KMS-11 (cell line): ENCODE data around the gene CGB3.
"Not testable (repeated sequence)": the region's sequence is repeated elsewhere in the genome, so short reads cannot be mapped to it uniquely, and the experiment has no call there.

ENCODE experiments used
- H2AFZ ChIP-seq: fragments of 200-600 bp; sonication (generic); 2 replicates; pipeline ENCODE4 v1.6.1; 2016; ENCODE audit warnings: antibody characterized with exemption, mixed run types, low read depth
- H3K27ac ChIP-seq: fragments of 200-600 bp; sonication (generic); 2 replicates; pipeline ENCODE4 v1.6.1; 2016; ENCODE audit warnings: mild to moderate bottlenecking, mixed run types
- H3K27me3 ChIP-seq: fragments of 200-600 bp; sonication (generic); 2 replicates; pipeline ENCODE4 v1.6.1; 2017; ENCODE audit warnings: mild to moderate bottlenecking, low read depth, mixed run types, moderate library complexity; ENCODE audit not compliant: insufficient read depth
- H3K36me3 ChIP-seq: fragments of 200-600 bp; sonication (generic); 2 replicates; pipeline ENCODE4 v1.6.1; 2017; ENCODE audit warnings: mild to moderate bottlenecking, mixed run types; ENCODE audit not compliant: insufficient read depth
- H3K4me1 ChIP-seq: fragments of 200-600 bp; sonication (generic); 2 replicates; pipeline ENCODE4 v1.6.1; 2016; ENCODE audit warnings: mild to moderate bottlenecking, low read depth, mixed run types; ENCODE audit not compliant: poor library complexity, severe bottlenecking
- H3K4me2 ChIP-seq: fragments of 200-600 bp; sonication (generic); 2 replicates; pipeline ENCODE4 v1.7.0; 2016; ENCODE audit warnings: mild to moderate bottlenecking, mixed run types
- H3K4me3 ChIP-seq: fragments of 200-600 bp; sonication (generic); IDR thresholded peaks from 2 replicates; pipeline ENCODE4 v1.6.1; 2017; ENCODE audit warnings: low read depth, low read length, mixed read lengths; ENCODE audit not compliant: insufficient read depth
- H3K79me2 ChIP-seq: fragments of 200-600 bp; sonication (generic); 2 replicates; pipeline ENCODE4 v1.6.1; 2016; ENCODE audit warnings: low read depth, mixed run types; ENCODE audit not compliant: insufficient read depth
- H3K9ac ChIP-seq: fragments of 200-600 bp; sonication (generic); 2 replicates; pipeline ENCODE4 v1.6.1; 2016; ENCODE audit warnings: mild to moderate bottlenecking, mixed run types
- H4K20me1 ChIP-seq: fragments of 200-600 bp; sonication (generic); 2 replicates; pipeline ENCODE4 v1.6.1; 2016; ENCODE audit warnings: mild to moderate bottlenecking, mixed run types; ENCODE audit not compliant: insufficient read depth
- TF ChIP-seq, protein P1 (sequence below): fragments of 200-600 bp; sonication (generic); conservative IDR thresholded peaks from 2 replicates; pipeline ENCODE4 v1.6.1; 2017; ENCODE audit warnings: low read depth, mild to moderate bottlenecking, antibody characterized with exemption, low read length, moderate library complexity, mixed read lengths

CGB3 gene

DNA sequence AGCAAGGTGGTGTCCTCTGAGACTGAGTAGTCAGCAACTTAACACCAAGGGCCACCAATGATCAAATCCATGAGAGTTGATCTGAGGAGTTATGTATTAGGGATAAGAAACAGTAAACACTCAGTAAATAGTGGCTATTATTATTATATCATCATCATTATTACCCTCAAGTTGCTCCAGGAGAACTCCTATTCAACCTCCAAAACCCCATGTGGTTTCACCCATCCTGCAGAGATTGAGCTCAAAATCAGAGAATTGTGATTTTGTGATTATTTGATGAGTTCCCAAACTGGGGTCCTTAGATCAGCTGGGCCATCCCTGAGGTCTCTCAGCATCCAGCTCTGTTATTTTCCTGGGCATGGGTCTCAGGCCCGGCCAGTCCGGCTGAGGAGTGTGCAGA is 36.9 kb upstream of the CGB3 start:
- no peak overlapping the region for H3K9ac ChIP-seq
- H3K27me3 ChIP-seq: peaks cover 93% of the 10 kb centered on the region
- peaks cover 8% of the 10 kb centered on the region for H3K4me1 ChIP-seq
- H3K4me2 ChIP-seq: no peak overlapping the region
- H3K4me3 ChIP-seq: no peak overlapping the region
- H3K27ac ChIP-seq: no peak overlapping the region
- TF ChIP-seq, protein P1, sequence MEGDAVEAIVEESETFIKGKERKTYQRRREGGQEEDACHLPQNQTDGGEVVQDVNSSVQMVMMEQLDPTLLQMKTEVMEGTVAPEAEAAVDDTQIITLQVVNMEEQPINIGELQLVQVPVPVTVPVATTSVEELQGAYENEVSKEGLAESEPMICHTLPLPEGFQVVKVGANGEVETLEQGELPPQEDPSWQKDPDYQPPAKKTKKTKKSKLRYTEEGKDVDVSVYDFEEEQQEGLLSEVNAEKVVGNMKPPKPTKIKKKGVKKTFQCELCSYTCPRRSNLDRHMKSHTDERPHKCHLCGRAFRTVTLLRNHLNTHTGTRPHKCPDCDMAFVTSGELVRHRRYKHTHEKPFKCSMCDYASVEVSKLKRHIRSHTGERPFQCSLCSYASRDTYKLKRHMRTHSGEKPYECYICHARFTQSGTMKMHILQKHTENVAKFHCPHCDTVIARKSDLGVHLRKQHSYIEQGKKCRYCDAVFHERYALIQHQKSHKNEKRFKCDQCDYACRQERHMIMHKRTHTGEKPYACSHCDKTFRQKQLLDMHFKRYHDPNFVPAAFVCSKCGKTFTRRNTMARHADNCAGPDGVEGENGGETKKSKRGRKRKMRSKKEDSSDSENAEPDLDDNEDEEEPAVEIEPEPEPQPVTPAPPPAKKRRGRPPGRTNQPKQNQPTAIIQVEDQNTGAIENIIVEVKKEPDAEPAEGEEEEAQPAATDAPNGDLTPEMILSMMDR: no peak
- H3K36me3 ChIP-seq: no peaks in the 10 kb centered on the region
- no peaks in the 10 kb centered on the region for H3K79me2 ChIP-seq
- H2AFZ ChIP-seq: no peak overlapping the region
- H4K20me1 ChIP-seq: no peaks in the 10 kb centered on the region

DNA sequence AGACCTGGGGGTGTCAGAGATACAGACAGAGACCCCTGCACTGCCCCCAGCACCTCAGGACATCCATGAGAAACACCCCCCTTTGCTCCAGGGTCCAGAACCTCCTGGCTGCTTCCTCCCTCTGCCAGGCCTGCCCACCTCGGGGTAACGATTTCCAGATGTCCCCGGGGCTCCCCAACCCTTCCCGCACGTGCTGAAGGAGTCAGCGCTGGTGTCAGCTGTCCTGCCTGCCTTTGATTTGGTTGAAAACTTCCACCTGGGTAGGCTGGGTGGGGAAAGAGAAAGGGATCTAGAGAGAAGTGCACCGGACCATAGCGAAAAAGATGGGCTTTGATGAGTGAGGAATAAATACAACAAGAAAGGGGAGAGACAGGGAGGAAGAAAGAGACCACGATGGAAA is 34.9 kb upstream of the CGB3 start:
- Histone ChIP-seq H3K27me3 (peaks cover 87% of the 10 kb centered on the region), H3K4me3 (no peak overlapping the region)
- TF ChIP-seq, protein P1: no peak

DNA sequence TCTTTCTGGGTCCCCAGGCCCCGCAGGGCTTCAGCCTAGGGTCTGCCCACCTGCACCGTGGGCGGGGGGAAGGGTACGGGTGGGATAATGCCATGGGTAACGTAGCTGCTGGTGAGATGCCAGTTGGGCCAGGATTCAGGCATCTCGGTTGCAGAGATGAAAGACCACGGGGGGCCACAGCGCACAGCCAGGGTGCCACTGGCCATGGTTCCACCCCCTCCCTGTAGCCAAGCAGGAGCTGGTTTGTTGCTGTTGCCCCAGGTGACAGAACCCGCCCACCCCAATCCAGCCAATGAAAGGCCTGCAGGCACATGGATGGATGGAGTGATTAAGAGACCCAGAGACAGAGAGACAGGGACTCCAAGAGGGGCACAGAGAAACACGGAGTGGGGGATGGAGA is 34.4 kb upstream of the CGB3 start:
- TF ChIP-seq, protein P1: no peak
- Histone ChIP-seq H3K9ac (no peak overlapping the region), H3K27me3 (peaks cover 87% of the 10 kb centered on the region), H2AFZ (no peak overlapping the region), H3K4me1 (peaks cover 8% of the 10 kb centered on the region), H3K79me2 (no peaks in the 10 kb centered on the region), H3K27ac (no peak overlapping the region), H3K4me2 (no peak overlapping the region), H3K36me3 (no peaks in the 10 kb centered on the region), H3K4me3 (no peak overlapping the region), H4K20me1 (no peaks in the 10 kb centered on the region)

More for the DNA sequence above, 34.9 kb upstream of the CGB3 start:
- Histone ChIP-seq H3K4me2 (no peak overlapping the region), H3K4me1 (peaks cover 8% of the 10 kb centered on the region), H3K36me3 (no peaks in the 10 kb centered on the region), H4K20me1 (no peaks in the 10 kb centered on the region), H2AFZ (no peak overlapping the region), H3K27ac (no peak overlapping the region), H3K79me2 (no peaks in the 10 kb centered on the region), H3K9ac (no peak overlapping the region)

DNA sequence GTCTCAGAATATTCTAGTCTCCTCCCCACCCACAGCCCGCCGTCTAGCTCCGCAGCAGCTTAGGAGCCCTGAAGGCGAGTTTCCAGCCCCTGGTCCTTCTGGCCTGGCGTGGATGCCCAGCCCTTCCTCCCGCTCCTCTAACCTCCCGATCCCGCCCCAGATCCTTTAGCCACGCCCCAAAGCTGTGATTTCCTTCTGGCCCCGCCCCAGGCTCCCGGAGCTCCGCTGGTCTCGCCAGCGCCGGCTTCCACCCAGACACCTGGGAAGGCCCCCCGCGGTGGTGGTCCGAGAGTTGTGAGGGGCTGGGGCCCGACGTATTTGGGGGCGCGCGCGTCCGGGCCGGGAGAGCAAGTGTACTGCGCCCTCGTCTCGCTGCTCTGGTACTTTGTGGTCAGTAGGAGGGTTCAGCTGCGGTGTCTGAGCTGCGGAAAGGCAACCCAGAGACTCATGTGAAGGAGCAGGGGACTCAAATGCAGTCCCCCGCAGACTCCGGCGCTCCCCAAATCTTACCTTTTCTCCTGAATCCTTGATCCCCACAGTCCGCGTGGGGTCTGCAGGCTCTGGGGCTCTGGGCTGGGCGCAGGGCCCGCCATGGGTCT is 33.6 kb upstream of the CGB3 start, which contains the start of gene CGB7:
TSS of gene CGB7 (minus strand) at position 114 of the 599 bp plus-strand sequence. CDS start 2,374 bp downstream, outside the sequence.
- no peak within 1 kb of the TSS for H3K27ac ChIP-seq
- TF ChIP-seq, protein P1: no peak
- peaks cover 8% of the 10 kb centered on the region for H3K4me1 ChIP-seq
- no peaks in the 10 kb centered on the region for H4K20me1 ChIP-seq
- H3K79me2 ChIP-seq: no peaks in the 10 kb centered on the region
- H3K4me2 ChIP-seq: peak within 1 kb of the TSS; percentile 98; the same call in 1 of the 2 replicates
- H3K36me3 ChIP-seq: no peaks in the 10 kb centered on the region
- H3K4me3 ChIP-seq: no peak within 1 kb of the TSS
- no peak within 1 kb of the TSS for H3K9ac ChIP-seq
- H2AFZ ChIP-seq: peak within 1 kb of the TSS; percentile 98; the same call in 1 of the 2 replicates
- H3K27me3 ChIP-seq: peaks cover 87% of the 10 kb centered on the region

DNA sequence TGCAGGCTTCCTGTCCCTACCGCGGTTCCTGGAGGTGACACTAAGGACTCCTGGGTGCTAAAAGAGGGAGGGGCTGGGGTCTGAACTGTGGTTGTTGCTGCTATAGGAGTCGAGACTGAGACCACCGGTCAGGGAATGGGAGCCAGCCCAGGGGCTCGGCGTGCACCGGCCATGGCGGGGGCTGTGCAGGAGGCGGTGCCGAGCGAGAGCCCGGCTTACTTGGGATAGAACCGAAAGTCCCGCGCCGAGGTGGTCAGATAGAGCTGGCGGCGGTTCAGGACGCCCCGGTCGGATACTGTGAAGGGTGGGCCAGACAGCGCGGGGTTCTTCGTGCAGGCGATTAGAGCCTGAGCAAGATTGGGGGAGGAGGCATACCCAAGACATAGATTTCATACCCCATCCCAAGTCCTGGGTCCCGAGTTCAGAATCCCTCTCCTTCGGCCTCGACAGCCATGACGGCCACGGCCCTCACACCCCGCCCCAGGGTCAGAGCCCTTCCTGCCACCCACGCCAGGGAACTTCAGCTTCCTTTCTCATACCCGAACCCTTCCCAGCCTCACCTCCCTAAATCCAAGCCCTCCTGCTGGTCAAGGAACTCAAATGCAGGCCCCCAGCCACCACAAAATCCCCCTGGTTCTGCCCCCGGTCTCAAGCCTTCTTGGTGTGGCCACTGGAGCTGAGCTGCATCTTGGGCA is 32.9 kb upstream of the CGB3 start:
- not testable (repeated sequence) for H3K36me3 ChIP-seq, H4K20me1 ChIP-seq, H2AFZ ChIP-seq, H3K27ac ChIP-seq, H3K79me2 ChIP-seq, H3K4me3 ChIP-seq, H3K4me1 ChIP-seq, H3K9ac ChIP-seq
- peak overlapping the region; percentile 98; the same call in 1 of the 2 replicates for H3K4me2 ChIP-seq
- H3K27me3 ChIP-seq: peaks cover 84% of the 10 kb centered on the region
